Measurements from ENCODE around the gene EPHA4. TPM values are rescaled to one million over a fixed set of nuclear protein-coding genes. Genes with fewer than 3 reads are reported as not detected.
A peak's percentile ranks its signal among the peaks of the same experiment; 100 is the strongest.

The EPHA4 gene
- 0.44 TPM for polyA plus RNA-seq (2013)

- Histone ChIP-seq H3K27ac (ENCODE audit: insufficient read depth in 1 of 2, low read depth in 1 of 2, low read length in 2 of 2, poor library complexity in 1 of 2, severe bottlenecking in 2 of 2) (no peak within 1 kb of the TSS), H3K4me3 (ENCODE audit: control insufficient read depth in 1 of 7, extremely low read depth in 1 of 7, insufficient read depth in 4 of 7, low read depth in 2 of 7, low read length in 6 of 7) (peak within 1 kb of the TSS; percentile 39 to 82 (median 74)), H3K36me3 (ENCODE audit: control insufficient read depth in 4 of 4, insufficient read depth in 4 of 4, low read length in 3 of 4) (no peaks in the 10 kb centered on the region), H3K9me3 (ENCODE audit: control extremely low read depth in 1 of 5, control insufficient read depth in 4 of 5, insufficient read depth in 2 of 5, low read depth in 1 of 5, low read length in 4 of 5) (no peaks in the 10 kb centered on the region), H3K27me3 (replicated peaks in 2 of 5; ENCODE audit: control insufficient read depth in 4 of 5, insufficient read depth in 5 of 5, low read length in 4 of 5) (peaks cover 14 to 86% (median 50%) of the 10 kb centered on the region in 5 experiments), H3K4me1 (ENCODE audit: control extremely low read depth in 1 of 4, control insufficient read depth in 4 of 4, insufficient read depth in 4 of 4, low read length in 3 of 4) (peaks cover 2 to 42% (median 34%) of the 10 kb centered on the region in 4 experiments)
- 0% methylated on average over 27 of the region's 55 CpGs for WGBS (ENCODE audit: insufficient coverage)
- peak; percentile 82 to 86 (median 85) for DNase-seq
- ChIA-PET POLR2A (interaction anchor here (0.5 to 0.6 kb wide), 2 partner anchors 52 to 1943 kb away, joined by 3 read pairs; no protein-coding TSS in a partner anchor), CTCF (interaction anchor here (0.7 to 2.1 kb wide), 4 partner anchors 8 to 887 kb away, joined by 3 to 16 read pairs (median 6); no protein-coding TSS in a partner anchor)
Measured at GRCh38 chr2:221572219-221572820, at the start of gene EPHA4. EPHA4 (minus strand) TSS chr2:221572304; CDS start chr2:221572248, 56 bp downstream.

GRCh38 chr2:221618007-221618406 is 45.9 kb upstream of the EPHA4 start:
- no peaks in the 10 kb centered on the region for H3K4me1 ChIP-seq (ENCODE audit: control extremely low read depth in 1 of 4, control insufficient read depth in 4 of 4, insufficient read depth in 4 of 4, low read length in 3 of 4)
- H3K9me3 ChIP-seq (ENCODE audit: control extremely low read depth in 1 of 5, control insufficient read depth in 4 of 5, insufficient read depth in 2 of 5, low read depth in 1 of 5, low read length in 4 of 5) = no peaks in the 10 kb centered on the region
- ChIA-PET CTCF (interaction anchor here (0.6 kb wide), 1 partner anchor 13 kb away, joined by 3 read pairs; no protein-coding TSS in a partner anchor), POLR2A (no interaction called here)
- no peaks in the 10 kb centered on the region for H3K36me3 ChIP-seq (ENCODE audit: control insufficient read depth in 4 of 4, insufficient read depth in 4 of 4, low read length in 3 of 4)
- no peak for DNase-seq
- no peak overlapping the region for H3K27ac ChIP-seq (ENCODE audit: insufficient read depth in 1 of 2, low read depth in 1 of 2, low read length in 2 of 2, poor library complexity in 1 of 2, severe bottlenecking in 2 of 2)
- WGBS (ENCODE audit: insufficient coverage) = 77% methylated on average over 2 of the region's 2 CpGs
- H3K27me3 ChIP-seq (replicated peaks in 2 of 5; ENCODE audit: control insufficient read depth in 4 of 5, insufficient read depth in 5 of 5, low read length in 4 of 5) = no peaks in the 10 kb centered on the region
- no peak overlapping the region for H3K4me3 ChIP-seq (ENCODE audit: control insufficient read depth in 1 of 7, extremely low read depth in 1 of 7, insufficient read depth in 4 of 7, low read depth in 2 of 7, low read length in 6 of 7)

GRCh38 chr2:221616561-221616960 is 44.5 kb upstream of the EPHA4 start:
- no peaks in the 10 kb centered on the region for H3K36me3 ChIP-seq (ENCODE audit: control insufficient read depth in 4 of 4, insufficient read depth in 4 of 4, low read length in 3 of 4)
- POLR2A ChIA-PET = no interaction called here
- CTCF ChIA-PET = no interaction called here
- 95% methylated on average over 13 of the region's 13 CpGs for WGBS (ENCODE audit: insufficient coverage)
- H3K9me3 ChIP-seq (ENCODE audit: control extremely low read depth in 1 of 5, control insufficient read depth in 4 of 5, insufficient read depth in 2 of 5, low read depth in 1 of 5, low read length in 4 of 5) = no peaks in the 10 kb centered on the region
- H3K4me3 ChIP-seq (ENCODE audit: control insufficient read depth in 1 of 7, extremely low read depth in 1 of 7, insufficient read depth in 4 of 7, low read depth in 2 of 7, low read length in 6 of 7) = no peak overlapping the region
- no peak overlapping the region for H3K27ac ChIP-seq (ENCODE audit: insufficient read depth in 1 of 2, low read depth in 1 of 2, low read length in 2 of 2, poor library complexity in 1 of 2, severe bottlenecking in 2 of 2)
- DNase-seq = no peak
- H3K27me3 ChIP-seq (replicated peaks in 2 of 5; ENCODE audit: control insufficient read depth in 4 of 5, insufficient read depth in 5 of 5, low read length in 4 of 5) = no peaks in the 10 kb centered on the region
- H3K4me1 ChIP-seq (ENCODE audit: control extremely low read depth in 1 of 4, control insufficient read depth in 4 of 4, insufficient read depth in 4 of 4, low read length in 3 of 4) = no peaks in the 10 kb centered on the region

GRCh38 chr2:221614274-221614673 is 42.2 kb upstream of the EPHA4 start:
- H3K27me3 ChIP-seq (replicated peaks in 2 of 5; ENCODE audit: control insufficient read depth in 4 of 5, insufficient read depth in 5 of 5, low read length in 4 of 5) = peaks cover 0 to 2% (median 0%) of the 10 kb centered on the region in 5 experiments
- H3K27ac ChIP-seq (ENCODE audit: insufficient read depth in 1 of 2, low read depth in 1 of 2, low read length in 2 of 2, poor library complexity in 1 of 2, severe bottlenecking in 2 of 2) = no peak overlapping the region
- 88% methylated on average over 4 of the region's 6 CpGs for WGBS (ENCODE audit: insufficient coverage)
- no peaks in the 10 kb centered on the region for H3K36me3 ChIP-seq (ENCODE audit: control insufficient read depth in 4 of 4, insufficient read depth in 4 of 4, low read length in 3 of 4)
- H3K9me3 ChIP-seq (ENCODE audit: control extremely low read depth in 1 of 5, control insufficient read depth in 4 of 5, insufficient read depth in 2 of 5, low read depth in 1 of 5, low read length in 4 of 5) = no peaks in the 10 kb centered on the region
- no peak overlapping the region for H3K4me3 ChIP-seq (ENCODE audit: control insufficient read depth in 1 of 7, extremely low read depth in 1 of 7, insufficient read depth in 4 of 7, low read depth in 2 of 7, low read length in 6 of 7)
- H3K4me1 ChIP-seq (ENCODE audit: control extremely low read depth in 1 of 4, control insufficient read depth in 4 of 4, insufficient read depth in 4 of 4, low read length in 3 of 4) = no peaks in the 10 kb centered on the region
- ChIA-PET CTCF (no interaction called here), POLR2A (no interaction called here)
- no peak for DNase-seq

GRCh38 chr2:221612800-221613199 is 40.7 kb upstream of the EPHA4 start:
- WGBS (ENCODE audit: insufficient coverage) = 90% methylated on average over 6 of the region's 6 CpGs
- H3K4me1 ChIP-seq (ENCODE audit: control extremely low read depth in 1 of 4, control insufficient read depth in 4 of 4, insufficient read depth in 4 of 4, low read length in 3 of 4) = no peaks in the 10 kb centered on the region
- H3K4me3 ChIP-seq (ENCODE audit: control insufficient read depth in 1 of 7, extremely low read depth in 1 of 7, insufficient read depth in 4 of 7, low read depth in 2 of 7, low read length in 6 of 7) = no peak overlapping the region
- ChIA-PET CTCF (no interaction called here), POLR2A (no interaction called here)
- H3K27me3 ChIP-seq (replicated peaks in 2 of 5; ENCODE audit: control insufficient read depth in 4 of 5, insufficient read depth in 5 of 5, low read length in 4 of 5) = peaks cover 0 to 2% (median 0%) of the 10 kb centered on the region in 5 experiments
- DNase-seq = no peak
- no peaks in the 10 kb centered on the region for H3K9me3 ChIP-seq (ENCODE audit: control extremely low read depth in 1 of 5, control insufficient read depth in 4 of 5, insufficient read depth in 2 of 5, low read depth in 1 of 5, low read length in 4 of 5)
- H3K27ac ChIP-seq (ENCODE audit: insufficient read depth in 1 of 2, low read depth in 1 of 2, low read length in 2 of 2, poor library complexity in 1 of 2, severe bottlenecking in 2 of 2) = no peak overlapping the region
- no peaks in the 10 kb centered on the region for H3K36me3 ChIP-seq (ENCODE audit: control insufficient read depth in 4 of 4, insufficient read depth in 4 of 4, low read length in 3 of 4)

- no peak for DNase-seq
- WGBS (ENCODE audit: insufficient coverage) = 90% methylated on average over 2 of the region's 4 CpGs
- Histone ChIP-seq H3K9me3 (ENCODE audit: control extremely low read depth in 1 of 5, control insufficient read depth in 4 of 5, insufficient read depth in 2 of 5, low read depth in 1 of 5, low read length in 4 of 5) (no peaks in the 10 kb centered on the region), H3K4me1 (ENCODE audit: control extremely low read depth in 1 of 4, control insufficient read depth in 4 of 4, insufficient read depth in 4 of 4, low read length in 3 of 4) (no peaks in the 10 kb centered on the region), H3K27me3 (replicated peaks in 2 of 5; ENCODE audit: control insufficient read depth in 4 of 5, insufficient read depth in 5 of 5, low read length in 4 of 5) (peaks cover 0 to 2% (median 0%) of the 10 kb centered on the region in 5 experiments), H3K27ac (ENCODE audit: insufficient read depth in 1 of 2, low read depth in 1 of 2, low read length in 2 of 2, poor library complexity in 1 of 2, severe bottlenecking in 2 of 2) (no peak overlapping the region), H3K4me3 (ENCODE audit: control insufficient read depth in 1 of 7, extremely low read depth in 1 of 7, insufficient read depth in 4 of 7, low read depth in 2 of 7, low read length in 6 of 7) (no peak overlapping the region), H3K36me3 (ENCODE audit: control insufficient read depth in 4 of 4, insufficient read depth in 4 of 4, low read length in 3 of 4) (no peaks in the 10 kb centered on the region)
- CTCF ChIA-PET = no interaction called here
- POLR2A ChIA-PET = no interaction called here
Measured at GRCh38 chr2:221612161-221612560, 40.1 kb upstream of the EPHA4 start.

GRCh38 chr2:221610675-221611074 is 38.6 kb upstream of the EPHA4 start:
- H3K27me3 ChIP-seq (replicated peaks in 2 of 5; ENCODE audit: control insufficient read depth in 4 of 5, insufficient read depth in 5 of 5, low read length in 4 of 5) = peaks cover 0 to 2% (median 0%) of the 10 kb centered on the region in 5 experiments
- DNase-seq = no peak
- H3K4me3 ChIP-seq (ENCODE audit: control insufficient read depth in 1 of 7, extremely low read depth in 1 of 7, insufficient read depth in 4 of 7, low read depth in 2 of 7, low read length in 6 of 7) = no peak overlapping the region
- no peaks in the 10 kb centered on the region for H3K4me1 ChIP-seq (ENCODE audit: control extremely low read depth in 1 of 4, control insufficient read depth in 4 of 4, insufficient read depth in 4 of 4, low read length in 3 of 4)
- no CpG with 5 or more reads among the region's 8 CpGs for WGBS (ENCODE audit: insufficient coverage)
- no peaks in the 10 kb centered on the region for H3K9me3 ChIP-seq (ENCODE audit: control extremely low read depth in 1 of 5, control insufficient read depth in 4 of 5, insufficient read depth in 2 of 5, low read depth in 1 of 5, low read length in 4 of 5)
- no peaks in the 10 kb centered on the region for H3K36me3 ChIP-seq (ENCODE audit: control insufficient read depth in 4 of 4, insufficient read depth in 4 of 4, low read length in 3 of 4)
- CTCF ChIA-PET = no interaction called here
- POLR2A ChIA-PET = no interaction called here
- no peak overlapping the region for H3K27ac ChIP-seq (ENCODE audit: insufficient read depth in 1 of 2, low read depth in 1 of 2, low read length in 2 of 2, poor library complexity in 1 of 2, severe bottlenecking in 2 of 2)

Measured in common myeloid progenitor, CD34-positive (primary cell).